ENCODE results near the gene MAN2B1. TPM values are rescaled to one million over a fixed set of nuclear protein-coding genes. Genes with fewer than 3 reads are reported as not detected.
A peak's percentile ranks its signal among the peaks of the same experiment; 100 is the strongest.
"Not testable (repeated sequence)": the region's sequence is repeated elsewhere in the genome, so short reads cannot be mapped to it uniquely, and the experiment has no call there.

The MAN2B1 gene
- 54.8 TPM for total RNA-seq

- DNase-seq (ENCODE audit: low spot score) (peak; percentile 79), ATAC-seq (peak; percentile 82)
Measured at GRCh38 chr19:12666265-12667048, at the start of gene MAN2B1, which contains the start of gene WDR83. Gene MAN2B1 (minus strand): TSS chr19:12666742. CDS start chr19:12666701, 41 bp downstream. Gene WDR83 (plus strand): TSS chr19:12666807. CDS start chr19:12669791, 2,984 bp downstream.

- no peak for DNase-seq (ENCODE audit: low spot score)
- ATAC-seq, result peak; percentile 38
Measured at GRCh38 chr19:12715929-12716328, 49.4 kb upstream of the MAN2B1 start.

GRCh38 chr19:12715102-12715501 lies 48.6 kb upstream of the MAN2B1 start:
- no peak for DNase-seq (ENCODE audit: low spot score)
- no peak for ATAC-seq

GRCh38 chr19:12713304-12713703 lies 46.8 kb upstream of the MAN2B1 start:
- ATAC-seq, result not testable (repeated sequence)

GRCh38 chr19:12712077-12712476 lies 45.5 kb upstream of the MAN2B1 start:
- DNase-seq (ENCODE audit: low spot score); ATAC-seq: not testable (repeated sequence)

More at GRCh38 chr19:12713304-12713703, 46.8 kb upstream of the MAN2B1 start:
- DNase-seq (ENCODE audit: low spot score), result not testable (repeated sequence)

- DNase-seq (ENCODE audit: low spot score), result no peak
- no peak for ATAC-seq
Measured at GRCh38 chr19:12711187-12711586, 44.6 kb upstream of the MAN2B1 start.

GRCh38 chr19:12708641-12709040 lies 42.1 kb upstream of the MAN2B1 start:
- DNase-seq (ENCODE audit: low spot score) (no peak), ATAC-seq (no peak)

- no peak for ATAC-seq
- DNase-seq (ENCODE audit: low spot score), result no peak
Measured at GRCh38 chr19:12706332-12706718, 39.8 kb upstream of the MAN2B1 start.

GRCh38 chr19:12705654-12706331 lies 39.3 kb upstream of the MAN2B1 start:
- ATAC-seq (no peak), DNase-seq (ENCODE audit: low spot score) (no peak)

GRCh38 chr19:12705169-12705568 lies 38.6 kb upstream of the MAN2B1 start:
- no peak for ATAC-seq

GRCh38 chr19:12703046-12703445 lies 36.5 kb upstream of the MAN2B1 start:
- ATAC-seq, result peak; percentile 16
- no peak for DNase-seq (ENCODE audit: low spot score)

More at GRCh38 chr19:12705169-12705568, 38.6 kb upstream of the MAN2B1 start:
- DNase-seq (ENCODE audit: low spot score), result no peak

GRCh38 chr19:12701596-12702282 lies 35.2 kb upstream of the MAN2B1 start:
- DNase-seq (ENCODE audit: low spot score) (no peak), ATAC-seq (no peak)

GRCh38 chr19:12698138-12698537 lies 31.6 kb upstream of the MAN2B1 start:
- DNase-seq (ENCODE audit: low spot score), result no peak
- ATAC-seq, result no peak

- DNase-seq (ENCODE audit: low spot score); ATAC-seq: not testable (repeated sequence)
Measured at GRCh38 chr19:12697425-12697824, 30.9 kb upstream of the MAN2B1 start.

- ATAC-seq (peak; percentile 91), DNase-seq (ENCODE audit: low spot score) (peak; percentile 95)
Measured at GRCh38 chr19:12696366-12697335, 30.1 kb upstream of the MAN2B1 start, which contains the start of gene FBXW9. Gene FBXW9 (minus strand): TSS chr19:12696631. CDS start chr19:12696581, 50 bp downstream.

GRCh38 chr19:12695997-12696365 lies 29.4 kb upstream of the MAN2B1 start:
- no peak for DNase-seq (ENCODE audit: low spot score)
- ATAC-seq, result peak; percentile 23

- ATAC-seq (no peak), DNase-seq (ENCODE audit: low spot score) (no peak)
Measured at GRCh38 chr19:12695514-12695913, 29.0 kb upstream of the MAN2B1 start.

- DNase-seq (ENCODE audit: low spot score), result no peak
- ATAC-seq, result no peak
Measured at GRCh38 chr19:12695096-12695495, 28.6 kb upstream of the MAN2B1 start.

GRCh38 chr19:12694641-12695040 lies 28.1 kb upstream of the MAN2B1 start:
- no peak for ATAC-seq
- no peak for DNase-seq (ENCODE audit: low spot score)

- ATAC-seq (no peak), DNase-seq (ENCODE audit: low spot score) (no peak)
Measured at GRCh38 chr19:12692960-12693359, 26.4 kb upstream of the MAN2B1 start.

Measured in left lobe of liver (tissue), 2 donors.